Measurements from ENCODE around the gene ANXA1.

GRCh38 chr9:73158723-73159122 is 7.1 kb downstream of the ANXA1 start:
- TF ChIP-seq, protein P1, sequence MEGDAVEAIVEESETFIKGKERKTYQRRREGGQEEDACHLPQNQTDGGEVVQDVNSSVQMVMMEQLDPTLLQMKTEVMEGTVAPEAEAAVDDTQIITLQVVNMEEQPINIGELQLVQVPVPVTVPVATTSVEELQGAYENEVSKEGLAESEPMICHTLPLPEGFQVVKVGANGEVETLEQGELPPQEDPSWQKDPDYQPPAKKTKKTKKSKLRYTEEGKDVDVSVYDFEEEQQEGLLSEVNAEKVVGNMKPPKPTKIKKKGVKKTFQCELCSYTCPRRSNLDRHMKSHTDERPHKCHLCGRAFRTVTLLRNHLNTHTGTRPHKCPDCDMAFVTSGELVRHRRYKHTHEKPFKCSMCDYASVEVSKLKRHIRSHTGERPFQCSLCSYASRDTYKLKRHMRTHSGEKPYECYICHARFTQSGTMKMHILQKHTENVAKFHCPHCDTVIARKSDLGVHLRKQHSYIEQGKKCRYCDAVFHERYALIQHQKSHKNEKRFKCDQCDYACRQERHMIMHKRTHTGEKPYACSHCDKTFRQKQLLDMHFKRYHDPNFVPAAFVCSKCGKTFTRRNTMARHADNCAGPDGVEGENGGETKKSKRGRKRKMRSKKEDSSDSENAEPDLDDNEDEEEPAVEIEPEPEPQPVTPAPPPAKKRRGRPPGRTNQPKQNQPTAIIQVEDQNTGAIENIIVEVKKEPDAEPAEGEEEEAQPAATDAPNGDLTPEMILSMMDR (IDR thresholded peaks at IDR 0.05): no peak
- no peak for TF ChIP-seq POLR2A (IDR thresholded peaks at IDR 0.05)

Data from uterus (tissue), 2 donors.